ENCODE results near the gene KDM3A.

KDM3A gene, protein sequence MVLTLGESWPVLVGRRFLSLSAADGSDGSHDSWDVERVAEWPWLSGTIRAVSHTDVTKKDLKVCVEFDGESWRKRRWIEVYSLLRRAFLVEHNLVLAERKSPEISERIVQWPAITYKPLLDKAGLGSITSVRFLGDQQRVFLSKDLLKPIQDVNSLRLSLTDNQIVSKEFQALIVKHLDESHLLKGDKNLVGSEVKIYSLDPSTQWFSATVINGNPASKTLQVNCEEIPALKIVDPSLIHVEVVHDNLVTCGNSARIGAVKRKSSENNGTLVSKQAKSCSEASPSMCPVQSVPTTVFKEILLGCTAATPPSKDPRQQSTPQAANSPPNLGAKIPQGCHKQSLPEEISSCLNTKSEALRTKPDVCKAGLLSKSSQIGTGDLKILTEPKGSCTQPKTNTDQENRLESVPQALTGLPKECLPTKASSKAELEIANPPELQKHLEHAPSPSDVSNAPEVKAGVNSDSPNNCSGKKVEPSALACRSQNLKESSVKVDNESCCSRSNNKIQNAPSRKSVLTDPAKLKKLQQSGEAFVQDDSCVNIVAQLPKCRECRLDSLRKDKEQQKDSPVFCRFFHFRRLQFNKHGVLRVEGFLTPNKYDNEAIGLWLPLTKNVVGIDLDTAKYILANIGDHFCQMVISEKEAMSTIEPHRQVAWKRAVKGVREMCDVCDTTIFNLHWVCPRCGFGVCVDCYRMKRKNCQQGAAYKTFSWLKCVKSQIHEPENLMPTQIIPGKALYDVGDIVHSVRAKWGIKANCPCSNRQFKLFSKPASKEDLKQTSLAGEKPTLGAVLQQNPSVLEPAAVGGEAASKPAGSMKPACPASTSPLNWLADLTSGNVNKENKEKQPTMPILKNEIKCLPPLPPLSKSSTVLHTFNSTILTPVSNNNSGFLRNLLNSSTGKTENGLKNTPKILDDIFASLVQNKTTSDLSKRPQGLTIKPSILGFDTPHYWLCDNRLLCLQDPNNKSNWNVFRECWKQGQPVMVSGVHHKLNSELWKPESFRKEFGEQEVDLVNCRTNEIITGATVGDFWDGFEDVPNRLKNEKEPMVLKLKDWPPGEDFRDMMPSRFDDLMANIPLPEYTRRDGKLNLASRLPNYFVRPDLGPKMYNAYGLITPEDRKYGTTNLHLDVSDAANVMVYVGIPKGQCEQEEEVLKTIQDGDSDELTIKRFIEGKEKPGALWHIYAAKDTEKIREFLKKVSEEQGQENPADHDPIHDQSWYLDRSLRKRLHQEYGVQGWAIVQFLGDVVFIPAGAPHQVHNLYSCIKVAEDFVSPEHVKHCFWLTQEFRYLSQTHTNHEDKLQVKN (N-terminal part only)

GRCh38 chr2:86440631-86441391 is at the start of gene KDM3A:
Gene KDM3A, plus strand, starts transcription at chr2:86441371. Its CDS starts 677 bp downstream, at chr2:86442048.
- Histone ChIP-seq H3K27ac (ENCODE audit: extremely low read depth, low read depth, low read length) (peak within 1 kb of the TSS; percentile 93), H3K9me3 (ENCODE audit: control insufficient read depth, insufficient read depth, low read depth, low read length) (no peaks in the 10 kb centered on the region), H3K36me3 (ENCODE audit: control insufficient read depth in 2 of 2, insufficient read depth in 1 of 2, low read length in 2 of 2) (peaks cover 0 to 24% of the 10 kb centered on the region in 2 experiments; a peak in 1 of 3 replicates), H3K4me1 (ENCODE audit: control insufficient read depth, insufficient read depth, low read length) (no peaks in the 10 kb centered on the region), H3K4me3 (ENCODE audit: low read depth, low read length) (peak within 1 kb of the TSS; percentile 87)
- ChIA-PET POLR2A (interaction anchor here (0.6 to 2.8 kb wide), 29 partner anchors 9 to 366 kb away, joined by 3 to 18 read pairs (median 4); partner anchors contain the start of genes IMMT, MRPL35, POLR1A and PTCD3), CTCF (interaction anchor here (0.6 to 2.2 kb wide), 7 partner anchors 38 to 672 kb away, joined by 3 to 5 read pairs (median 3); no protein-coding TSS in a partner anchor)
- peak; percentile 95 for TF ChIP-seq ZNF501 (tag by site-specific recombination; IDR thresholded peaks at IDR 0.05)
- TF ChIP-seq REST (tag by site-specific recombination; IDR thresholded peaks at IDR 0.05) = 0 out of 2 replicates have a peak, but pooled peaks have one; percentile 50
- TF ChIP-seq, protein P1, sequence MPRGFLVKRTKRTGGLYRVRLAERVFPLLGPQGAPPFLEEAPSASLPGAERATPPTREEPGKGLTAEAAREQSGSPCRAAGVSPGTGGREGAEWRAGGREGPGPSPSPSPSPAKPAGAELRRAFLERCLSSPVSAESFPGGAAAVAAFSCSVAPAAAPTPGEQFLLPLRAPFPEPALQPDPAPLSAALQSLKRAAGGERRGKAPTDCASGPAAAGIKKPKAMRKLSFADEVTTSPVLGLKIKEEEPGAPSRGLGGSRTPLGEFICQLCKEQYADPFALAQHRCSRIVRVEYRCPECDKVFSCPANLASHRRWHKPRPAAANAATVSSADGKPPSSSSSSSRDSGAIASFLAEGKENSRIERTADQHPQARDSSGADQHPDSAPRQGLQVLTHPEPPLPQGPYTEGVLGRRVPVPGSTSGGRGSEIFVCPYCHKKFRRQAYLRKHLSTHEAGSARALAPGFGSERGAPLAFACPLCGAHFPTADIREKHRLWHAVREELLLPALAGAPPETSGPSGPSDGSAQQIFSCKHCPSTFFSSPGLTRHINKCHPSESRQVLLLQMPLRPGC (tag by site-specific recombination; IDR thresholded peaks at IDR 0.05) = peak; percentile 90
- peak; percentile 75; the same call in 1 of the 2 replicates for TF ChIP-seq ZNF221 (tag by site-specific recombination; IDR thresholded peaks at IDR 0.05; ENCODE audit: borderline replicate concordance)
- TF ChIP-seq BCL6B (tag by site-specific recombination; IDR thresholded peaks at IDR 0.05) = no peak
- no peak for TF ChIP-seq ZNF548 (tag by site-specific recombination; IDR thresholded peaks at IDR 0.05)
- TF ChIP-seq ZBTB1 (tag by site-specific recombination; IDR thresholded peaks at IDR 0.05) = peak; percentile 92
- TF ChIP-seq ZNF174 (tag by site-specific recombination; IDR thresholded peaks at IDR 0.05) = no peak
- peak; percentile 98 for TF ChIP-seq KLF8 (tag by site-specific recombination; IDR thresholded peaks at IDR 0.05)
- TF ChIP-seq, protein P2, sequence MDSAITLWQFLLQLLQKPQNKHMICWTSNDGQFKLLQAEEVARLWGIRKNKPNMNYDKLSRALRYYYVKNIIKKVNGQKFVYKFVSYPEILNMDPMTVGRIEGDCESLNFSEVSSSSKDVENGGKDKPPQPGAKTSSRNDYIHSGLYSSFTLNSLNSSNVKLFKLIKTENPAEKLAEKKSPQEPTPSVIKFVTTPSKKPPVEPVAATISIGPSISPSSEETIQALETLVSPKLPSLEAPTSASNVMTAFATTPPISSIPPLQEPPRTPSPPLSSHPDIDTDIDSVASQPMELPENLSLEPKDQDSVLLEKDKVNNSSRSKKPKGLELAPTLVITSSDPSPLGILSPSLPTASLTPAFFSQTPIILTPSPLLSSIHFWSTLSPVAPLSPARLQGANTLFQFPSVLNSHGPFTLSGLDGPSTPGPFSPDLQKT (IDR thresholded peaks at IDR 0.05; ENCODE audit: borderline replicate concordance, low read depth, low read length) = no peak
- TF ChIP-seq ZNF670 (tag by site-specific recombination; IDR thresholded peaks at IDR 0.05; ENCODE audit: low read depth) = no peak
- TF ChIP-seq, protein P3, sequence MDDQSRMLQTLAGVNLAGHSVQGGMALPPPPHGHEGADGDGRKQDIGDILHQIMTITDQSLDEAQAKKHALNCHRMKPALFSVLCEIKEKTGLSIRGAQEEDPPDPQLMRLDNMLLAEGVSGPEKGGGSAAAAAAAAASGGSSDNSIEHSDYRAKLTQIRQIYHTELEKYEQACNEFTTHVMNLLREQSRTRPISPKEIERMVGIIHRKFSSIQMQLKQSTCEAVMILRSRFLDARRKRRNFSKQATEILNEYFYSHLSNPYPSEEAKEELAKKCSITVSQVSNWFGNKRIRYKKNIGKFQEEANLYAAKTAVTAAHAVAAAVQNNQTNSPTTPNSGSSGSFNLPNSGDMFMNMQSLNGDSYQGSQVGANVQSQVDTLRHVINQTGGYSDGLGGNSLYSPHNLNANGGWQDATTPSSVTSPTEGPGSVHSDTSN (CRISPR knock-in tag; IDR thresholded peaks at IDR 0.05) = peak; percentile 74; the same call in 1 of the 2 replicates
- TF ChIP-seq ZNF48 (tag by site-specific recombination; IDR thresholded peaks at IDR 0.05) = no peak
- TF ChIP-seq ZNF10 (tag by site-specific recombination; IDR thresholded peaks at IDR 0.05) = peak; percentile 88
- TF ChIP-seq ZFP37 (tag by site-specific recombination; IDR thresholded peaks at IDR 0.05) = peak; percentile 82
- TF ChIP-seq OSR2 (tag by site-specific recombination; IDR thresholded peaks at IDR 0.05) = peak; percentile 38; the same call in 1 of the 2 replicates
- peak; percentile 58; the same call in 1 of the 2 replicates for TF ChIP-seq RBAK (tag by site-specific recombination; IDR thresholded peaks at IDR 0.05)
- peak; percentile 98 for TF ChIP-seq TRIM28 (IDR thresholded peaks at IDR 0.05; ENCODE audit: borderline replicate concordance, low read length)
- TF ChIP-seq, protein P4, sequence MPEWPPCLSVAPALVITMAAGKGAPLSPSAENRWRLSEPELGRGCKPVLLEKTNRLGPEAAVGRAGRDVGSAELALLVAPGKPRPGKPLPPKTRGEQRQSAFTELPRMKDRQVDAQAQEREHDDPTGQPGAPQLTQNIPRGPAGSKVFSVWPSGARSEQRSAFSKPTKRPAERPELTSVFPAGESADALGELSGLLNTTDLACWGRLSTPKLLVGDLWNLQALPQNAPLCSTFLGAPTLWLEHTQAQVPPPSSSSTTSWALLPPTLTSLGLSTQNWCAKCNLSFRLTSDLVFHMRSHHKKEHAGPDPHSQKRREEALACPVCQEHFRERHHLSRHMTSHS (tag by site-specific recombination; IDR thresholded peaks at IDR 0.05) = 0 out of 2 replicates have a peak, but pooled peaks have one; percentile 15
- no peak for TF ChIP-seq ZNF677 (tag by site-specific recombination; IDR thresholded peaks at IDR 0.05)
- TF ChIP-seq SCRT2 (tag by site-specific recombination; IDR thresholded peaks at IDR 0.05) = peak; percentile 99
- TF ChIP-seq YY1 (tag by site-specific recombination; IDR thresholded peaks at IDR 0.05) = peak; percentile 75

Data from HEK293 (cell line).